ENCODE measurements around the gene KIF4B. TPM values are rescaled to one million over a fixed set of nuclear protein-coding genes. Genes with fewer than 3 reads are reported as not detected.

The KIF4B gene, protein sequence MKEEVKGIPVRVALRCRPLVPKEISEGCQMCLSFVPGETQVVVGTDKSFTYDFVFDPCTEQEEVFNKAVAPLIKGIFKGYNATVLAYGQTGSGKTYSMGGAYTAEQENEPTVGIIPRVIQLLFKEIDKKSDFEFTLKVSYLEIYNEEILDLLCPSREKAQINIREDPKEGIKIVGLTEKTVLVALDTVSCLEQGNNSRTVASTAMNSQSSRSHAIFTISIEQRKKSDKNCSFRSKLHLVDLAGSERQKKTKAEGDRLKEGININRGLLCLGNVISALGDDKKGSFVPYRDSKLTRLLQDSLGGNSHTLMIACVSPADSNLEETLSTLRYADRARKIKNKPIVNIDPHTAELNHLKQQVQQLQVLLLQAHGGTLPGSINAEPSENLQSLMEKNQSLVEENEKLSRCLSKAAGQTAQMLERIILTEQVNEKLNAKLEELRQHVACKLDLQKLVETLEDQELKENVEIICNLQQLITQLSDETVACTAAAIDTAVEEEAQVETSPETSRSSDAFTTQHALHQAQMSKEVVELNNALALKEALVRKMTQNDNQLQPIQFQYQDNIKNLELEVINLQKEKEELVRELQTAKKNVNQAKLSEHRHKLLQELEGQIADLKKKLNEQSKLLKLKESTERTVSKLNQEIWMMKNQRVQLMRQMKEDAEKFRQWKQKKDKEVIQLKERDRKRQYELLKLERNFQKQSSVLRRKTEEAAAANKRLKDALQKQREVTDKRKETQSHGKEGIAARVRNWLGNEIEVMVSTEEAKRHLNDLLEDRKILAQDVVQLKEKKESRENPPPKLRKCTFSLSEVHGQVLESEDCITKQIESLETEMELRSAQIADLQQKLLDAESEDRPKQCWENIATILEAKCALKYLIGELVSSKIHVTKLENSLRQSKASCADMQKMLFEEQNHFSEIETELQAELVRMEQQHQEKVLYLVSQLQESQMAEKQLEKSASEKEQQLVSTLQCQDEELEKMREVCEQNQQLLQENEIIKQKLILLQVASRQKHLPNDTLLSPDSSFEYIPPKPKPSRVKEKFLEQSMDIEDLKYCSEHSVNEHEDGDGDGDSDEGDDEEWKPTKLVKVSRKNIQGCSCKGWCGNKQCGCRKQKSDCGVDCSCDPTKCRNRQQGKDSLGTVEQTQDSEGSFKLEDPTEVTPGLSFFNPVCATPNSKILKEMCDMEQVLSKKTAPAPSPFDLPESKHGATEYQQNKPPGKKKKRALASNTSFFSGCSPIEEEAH
- polyA plus RNA-seq = under 1 TPM in 1 of 4 donors, not detected in 3; 0.03 TPM
- long read RNA-seq, donor 1 = 0 reads
- long read RNA-seq, donor 2 = 0 reads
- long read RNA-seq, donor 3 = 0 reads
- long read RNA-seq, donor 4 = 0 reads
- long read RNA-seq, donor 5 = 0 reads
- long read RNA-seq, donor 6 = 0 reads
- long read RNA-seq, donor 7 = 0 reads
- long read RNA-seq, donor 8 = 0 reads
- long read RNA-seq, donor 9 = 0 reads
- long read RNA-seq, donor 10 = 0 reads

DNA sequence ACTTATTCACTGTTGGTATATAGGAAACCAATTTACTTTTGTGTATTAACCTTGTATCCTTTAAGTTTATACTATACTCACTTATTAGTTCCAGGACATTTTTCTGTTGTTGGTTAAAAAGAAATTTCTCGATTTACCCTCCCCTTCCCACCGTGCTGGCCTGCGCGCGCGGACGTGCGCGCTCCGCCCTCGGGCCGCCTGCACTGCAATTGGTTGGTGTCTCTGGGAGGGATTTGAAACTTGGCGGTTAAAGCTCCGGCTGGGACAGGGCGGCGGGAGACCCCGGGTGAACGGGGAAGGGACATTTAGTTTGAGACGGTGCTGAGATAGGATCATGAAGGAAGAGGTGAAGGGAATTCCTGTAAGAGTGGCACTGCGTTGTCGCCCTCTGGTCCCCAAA, at the start of gene KIF4B:
TSS of gene KIF4B (plus strand) at position 230 of the 400 bp plus-strand sequence. CDS start at position 335, 105 bp downstream.
- Histone ChIP-seq H3K27me3 (ENCODE audit: control insufficient read depth in 3 of 3, insufficient read depth in 3 of 3, low read length in 3 of 3) (no peaks in the 10 kb centered on the region), H3K4me1 (ENCODE audit: control insufficient read depth in 3 of 3, insufficient read depth in 2 of 3, low read depth in 1 of 3, low read length in 2 of 3) (no peaks in the 10 kb centered on the region), H3K36me3 (ENCODE audit: control insufficient read depth in 3 of 3, insufficient read depth in 2 of 3, low read depth in 1 of 3, low read length in 3 of 3) (no peaks in the 10 kb centered on the region), H3K4me3 (ENCODE audit: low read depth in 1 of 3, low read length in 3 of 3) (no peak within 1 kb of the TSS), H3K9me3 (ENCODE audit: control insufficient read depth in 2 of 2, insufficient read depth in 1 of 2, low read depth in 1 of 2, low read length in 1 of 2) (peaks cover 0 to 4% of the 10 kb centered on the region in 2 donors), H3K27ac (ENCODE audit: low read depth in 1 of 3, low read length in 2 of 3) (no peak within 1 kb of the TSS)
- no peak for FAIRE-seq
- whole genome bisulfite sequencing, 3 donors = 94 to 97% (median 96%) methylated on average over 21 of the region's 21 CpGs
- no peak for DNase-seq

DNA sequence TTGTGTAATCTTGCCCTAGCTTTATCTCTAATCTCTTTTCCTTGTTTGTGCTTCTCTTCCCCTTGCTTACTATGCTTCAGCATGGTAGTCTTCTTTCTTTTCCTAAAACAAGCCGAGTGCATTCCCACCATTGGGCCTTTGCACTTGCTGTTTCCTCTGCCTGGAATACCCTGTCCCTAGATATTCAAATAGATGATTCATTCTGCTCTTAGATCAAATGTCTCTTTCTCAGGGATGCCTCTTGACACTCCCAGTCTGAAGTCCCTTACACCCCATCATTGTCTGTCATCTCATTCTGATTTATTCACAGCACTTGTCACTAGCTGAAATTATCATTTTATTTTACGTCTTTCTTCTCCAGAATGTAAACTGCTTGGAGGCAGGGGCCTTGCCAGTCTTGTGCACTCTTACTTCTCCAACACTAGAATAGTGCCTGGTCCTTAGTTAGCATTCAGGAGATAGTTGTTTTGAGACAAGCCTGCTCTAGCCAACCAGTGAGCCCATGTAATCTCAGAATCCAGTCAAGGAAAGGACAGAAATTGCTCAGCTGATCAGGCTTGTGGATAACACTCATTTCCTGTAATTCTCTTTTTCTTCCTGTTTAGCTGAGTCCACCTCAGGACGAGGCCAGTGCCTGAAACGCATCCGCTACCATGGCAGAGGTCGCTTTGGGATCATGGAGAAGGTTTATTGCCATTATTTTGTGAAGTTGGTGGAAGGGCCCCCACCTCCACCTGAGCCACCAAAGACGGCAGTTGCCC, 47.3 kb upstream of the KIF4B start:
- H3K27me3 ChIP-seq (ENCODE audit: control insufficient read depth in 3 of 3, insufficient read depth in 3 of 3, low read length in 3 of 3) = no peaks in the 10 kb centered on the region
- DNase-seq (no peak), FAIRE-seq (no peak)
- H3K4me3 ChIP-seq (ENCODE audit: low read depth in 1 of 3, low read length in 3 of 3) = no peak overlapping the region
- peaks cover 0 to 13% (median 0%) of the 10 kb centered on the region in 3 donors for H3K36me3 ChIP-seq (ENCODE audit: control insufficient read depth in 3 of 3, insufficient read depth in 2 of 3, low read depth in 1 of 3, low read length in 3 of 3)
- peaks cover 0 to 4% (median 0%) of the 10 kb centered on the region in 3 donors for H3K4me1 ChIP-seq (ENCODE audit: control insufficient read depth in 3 of 3, insufficient read depth in 2 of 3, low read depth in 1 of 3, low read length in 2 of 3)
- 81 to 94% (median 91%) methylated on average over 7 of the region's 7 CpGs for WGBS, 3 donors
- H3K27ac ChIP-seq (ENCODE audit: low read depth in 1 of 3, low read length in 2 of 3) = no peak overlapping the region
- H3K9me3 ChIP-seq (ENCODE audit: control insufficient read depth in 2 of 2, insufficient read depth in 1 of 2, low read depth in 1 of 2, low read length in 1 of 2) = no peaks in the 10 kb centered on the region

DNA sequence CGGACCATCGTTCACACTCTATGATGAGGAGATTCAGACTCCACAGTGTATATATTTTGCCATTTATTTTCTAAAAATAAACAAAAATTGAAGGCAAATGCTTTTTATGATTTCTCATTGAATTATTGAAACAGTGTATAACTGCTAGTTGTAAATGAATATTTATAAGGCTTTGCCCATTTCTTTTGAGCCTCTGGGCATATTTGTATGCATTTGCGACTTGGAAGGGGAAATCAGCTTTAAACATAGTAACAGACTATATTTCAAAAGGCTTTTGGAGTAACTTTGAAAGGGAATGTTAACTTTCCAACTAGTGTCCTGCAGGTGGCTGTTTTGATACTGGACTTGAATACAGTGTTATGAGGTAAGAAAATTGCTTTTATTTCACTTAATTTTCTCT, 46.7 kb upstream of the KIF4B start:
- no peak for FAIRE-seq
- peaks cover 0 to 10% (median 0%) of the 10 kb centered on the region in 3 donors for H3K36me3 ChIP-seq (ENCODE audit: control insufficient read depth in 3 of 3, insufficient read depth in 2 of 3, low read depth in 1 of 3, low read length in 3 of 3)
- H3K4me3 ChIP-seq (ENCODE audit: low read depth in 1 of 3, low read length in 3 of 3) = no peak overlapping the region
- no peaks in the 10 kb centered on the region for H3K27me3 ChIP-seq (ENCODE audit: control insufficient read depth in 3 of 3, insufficient read depth in 3 of 3, low read length in 3 of 3)
- 92 to 98% (median 96%) methylated on average over 3 of the region's 3 CpGs for WGBS, 3 donors
- peaks cover 0 to 4% (median 0%) of the 10 kb centered on the region in 3 donors for H3K4me1 ChIP-seq (ENCODE audit: control insufficient read depth in 3 of 3, insufficient read depth in 2 of 3, low read depth in 1 of 3, low read length in 2 of 3)
- DNase-seq = no peak
- H3K9me3 ChIP-seq (ENCODE audit: control insufficient read depth in 2 of 2, insufficient read depth in 1 of 2, low read depth in 1 of 2, low read length in 1 of 2) = no peaks in the 10 kb centered on the region
- H3K27ac ChIP-seq (ENCODE audit: low read depth in 1 of 3, low read length in 2 of 3) = no peak overlapping the region

DNA sequence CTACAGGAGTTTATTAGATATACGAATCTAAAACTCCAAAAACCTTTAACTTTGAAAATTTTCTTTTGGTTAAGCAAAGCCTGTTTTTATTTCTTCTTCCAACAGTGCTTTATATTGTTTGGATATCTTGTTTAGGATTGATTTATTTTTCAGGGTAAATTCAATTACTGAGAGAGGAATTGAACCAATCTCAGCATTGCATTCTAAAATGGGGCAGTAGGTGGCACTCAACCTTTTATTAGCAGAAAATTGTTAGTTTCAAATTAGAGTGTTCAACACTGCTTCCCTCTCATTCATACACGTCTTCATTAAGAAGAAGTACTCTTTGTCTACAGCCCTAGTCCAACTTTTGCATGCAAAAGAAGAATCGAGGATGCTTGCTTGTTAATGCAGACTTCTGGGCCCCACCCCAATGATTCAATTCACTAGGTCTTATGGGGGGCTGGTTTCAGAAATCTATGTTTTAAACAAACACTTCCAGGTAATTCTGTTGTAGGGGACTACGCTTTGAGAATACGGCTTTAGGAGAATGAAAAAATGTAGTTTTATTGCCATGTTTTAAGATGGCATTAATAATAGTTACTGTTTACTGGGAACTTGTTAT, 46.0 kb upstream of the KIF4B start:
- Histone ChIP-seq H3K4me3 (ENCODE audit: low read depth in 1 of 3, low read length in 3 of 3) (no peak overlapping the region), H3K27ac (ENCODE audit: low read depth in 1 of 3, low read length in 2 of 3) (no peak overlapping the region), H3K36me3 (ENCODE audit: control insufficient read depth in 3 of 3, insufficient read depth in 2 of 3, low read depth in 1 of 3, low read length in 3 of 3) (peaks cover 0 to 10% (median 0%) of the 10 kb centered on the region in 3 donors), H3K9me3 (ENCODE audit: control insufficient read depth in 2 of 2, insufficient read depth in 1 of 2, low read depth in 1 of 2, low read length in 1 of 2) (no peaks in the 10 kb centered on the region), H3K27me3 (ENCODE audit: control insufficient read depth in 3 of 3, insufficient read depth in 3 of 3, low read length in 3 of 3) (no peaks in the 10 kb centered on the region), H3K4me1 (ENCODE audit: control insufficient read depth in 3 of 3, insufficient read depth in 2 of 3, low read depth in 1 of 3, low read length in 2 of 3) (peaks cover 0 to 4% (median 0%) of the 10 kb centered on the region in 3 donors)
- FAIRE-seq = no peak
- WGBS, 3 donors = 77 to 85% (median 83%) methylated on average over 5 of the region's 5 CpGs
- no peak for DNase-seq

DNA sequence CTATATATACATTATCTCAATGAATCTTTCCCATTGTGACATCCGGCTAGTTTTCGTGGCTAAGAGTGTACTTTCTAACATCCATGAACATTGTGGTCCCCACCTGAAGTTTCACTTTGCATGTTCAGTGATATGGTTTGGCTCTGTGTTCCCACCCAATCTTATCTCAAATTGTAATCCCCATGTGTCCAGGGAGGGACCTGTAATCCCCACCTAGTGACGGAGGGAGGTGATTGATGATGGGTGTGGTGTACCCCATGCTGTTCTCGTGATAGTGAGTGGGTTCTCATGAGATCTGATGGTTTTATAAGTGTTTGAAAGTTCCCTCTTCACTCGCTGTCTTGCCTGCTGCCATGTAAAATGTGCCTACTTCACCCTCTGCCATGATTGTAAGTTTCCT, 44.6 kb upstream of the KIF4B start:
- Histone ChIP-seq H3K9me3 (ENCODE audit: control insufficient read depth in 2 of 2, insufficient read depth in 1 of 2, low read depth in 1 of 2, low read length in 1 of 2) (no peaks in the 10 kb centered on the region), H3K4me1 (ENCODE audit: control insufficient read depth in 3 of 3, insufficient read depth in 2 of 3, low read depth in 1 of 3, low read length in 2 of 3) (peaks cover 0 to 4% (median 0%) of the 10 kb centered on the region in 3 donors), H3K36me3 (ENCODE audit: control insufficient read depth in 3 of 3, insufficient read depth in 2 of 3, low read depth in 1 of 3, low read length in 3 of 3) (peaks cover 0 to 10% (median 0%) of the 10 kb centered on the region in 3 donors), H3K27ac (ENCODE audit: low read depth in 1 of 3, low read length in 2 of 3) (no peak overlapping the region), H3K27me3 (ENCODE audit: control insufficient read depth in 3 of 3, insufficient read depth in 3 of 3, low read length in 3 of 3) (no peaks in the 10 kb centered on the region), H3K4me3 (ENCODE audit: low read depth in 1 of 3, low read length in 3 of 3) (no peak overlapping the region)
- no peak for DNase-seq
- 91 to 92% (median 92%) methylated on average over 5 of the region's 5 CpGs for WGBS, 3 donors
- FAIRE-seq = no peak

DNA sequence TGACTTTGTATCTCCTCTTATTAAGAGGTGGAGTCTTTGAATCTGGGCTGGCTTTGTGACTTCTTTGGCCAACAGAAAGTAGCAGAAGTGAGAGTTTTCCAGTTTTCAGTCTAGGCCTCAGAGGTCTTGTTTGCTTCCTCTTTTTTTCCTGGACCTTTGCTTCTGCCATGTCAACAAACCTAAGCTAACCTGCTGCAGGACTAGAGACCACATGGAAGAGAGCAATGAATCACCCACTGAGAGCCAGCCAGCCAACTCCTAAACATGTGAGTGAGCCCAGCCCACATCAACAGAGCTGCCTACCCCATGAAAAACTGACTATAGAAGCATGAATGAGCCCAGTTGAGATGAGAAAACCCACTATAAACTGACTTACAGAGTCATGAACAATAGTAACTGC, 42.8 kb upstream of the KIF4B start:
- no peak overlapping the region for H3K4me3 ChIP-seq (ENCODE audit: low read depth in 1 of 3, low read length in 3 of 3)
- DNase-seq = peak in 1 of 2 donors; percentile 16
- FAIRE-seq = no peak
- peaks cover 0 to 5% (median 0%) of the 10 kb centered on the region in 3 donors for H3K36me3 ChIP-seq (ENCODE audit: control insufficient read depth in 3 of 3, insufficient read depth in 2 of 3, low read depth in 1 of 3, low read length in 3 of 3)
- no peaks in the 10 kb centered on the region for H3K27me3 ChIP-seq (ENCODE audit: control insufficient read depth in 3 of 3, insufficient read depth in 3 of 3, low read length in 3 of 3)
- peaks cover 0 to 4% (median 0%) of the 10 kb centered on the region in 3 donors for H3K4me1 ChIP-seq (ENCODE audit: control insufficient read depth in 3 of 3, insufficient read depth in 2 of 3, low read depth in 1 of 3, low read length in 2 of 3)
- no peak overlapping the region for H3K27ac ChIP-seq (ENCODE audit: low read depth in 1 of 3, low read length in 2 of 3)
- H3K9me3 ChIP-seq (ENCODE audit: control insufficient read depth in 2 of 2, insufficient read depth in 1 of 2, low read depth in 1 of 2, low read length in 1 of 2) = peaks cover 0 to 2% of the 10 kb centered on the region in 2 donors

DNA sequence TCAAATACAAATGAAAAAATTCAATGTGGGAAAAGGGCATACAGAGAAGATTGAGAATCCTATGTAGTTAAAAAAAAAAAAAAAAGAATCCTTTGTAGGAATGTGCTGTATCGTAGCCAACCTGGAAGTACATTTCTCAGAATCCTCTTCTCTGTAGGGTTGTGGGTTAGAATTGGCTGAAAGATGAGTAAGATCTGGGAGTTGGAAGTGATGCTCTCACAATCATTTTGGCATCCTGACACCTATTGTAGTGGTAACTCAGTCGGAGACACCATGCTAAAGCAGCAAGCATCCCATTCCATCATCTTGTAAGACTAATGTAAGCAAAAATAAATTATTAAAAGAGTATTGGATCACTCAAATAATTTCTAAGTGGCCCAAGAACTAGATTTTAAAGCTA, 42.1 kb upstream of the KIF4B start:
- H3K4me1 ChIP-seq (ENCODE audit: control insufficient read depth in 3 of 3, insufficient read depth in 2 of 3, low read depth in 1 of 3, low read length in 2 of 3) = peaks cover 0 to 4% (median 0%) of the 10 kb centered on the region in 3 donors
- no peak overlapping the region for H3K27ac ChIP-seq (ENCODE audit: low read depth in 1 of 3, low read length in 2 of 3)
- H3K9me3 ChIP-seq (ENCODE audit: control insufficient read depth in 2 of 2, insufficient read depth in 1 of 2, low read depth in 1 of 2, low read length in 1 of 2) = peaks cover 0 to 4% of the 10 kb centered on the region in 2 donors
- no peaks in the 10 kb centered on the region for H3K27me3 ChIP-seq (ENCODE audit: control insufficient read depth in 3 of 3, insufficient read depth in 3 of 3, low read length in 3 of 3)
- peaks cover 0 to 2% (median 0%) of the 10 kb centered on the region in 3 donors for H3K36me3 ChIP-seq (ENCODE audit: control insufficient read depth in 3 of 3, insufficient read depth in 2 of 3, low read depth in 1 of 3, low read length in 3 of 3)
- DNase-seq (no peak), FAIRE-seq (no peak)
- 81 to 94% (median 90%) methylated on average over 2 of the region's 2 CpGs for WGBS, 3 donors
- no peak overlapping the region for H3K4me3 ChIP-seq (ENCODE audit: low read depth in 1 of 3, low read length in 3 of 3)

All from small intestine (tissue), 16 donors.